HepG2 (cell line): ENCODE measurements around the gene C2orf81. TPM values are rescaled to one million over a fixed set of nuclear protein-coding genes. Genes with fewer than 3 reads are reported as not detected.

Experiments
- ARHGAP35 ChIP-seq: sonication (generic); formaldehyde crosslinking; IDR thresholded peaks from 2 replicates; pipeline ENCODE4 v1.9.0; 2022; ENCODE audit warnings: mild to moderate bottlenecking, inconsistent platforms, moderate library complexity, missing genetic modification reagents, borderline replicate concordance
- BRF2 ChIP-seq: sonication (generic); formaldehyde crosslinking; IDR thresholded peaks from 2 replicates; pipeline ENCODE4 v1.8.1; 2022; ENCODE audit warnings: mild to moderate bottlenecking, missing genetic modification reagents
- GFI1 ChIP-seq: sonication (generic); formaldehyde crosslinking; IDR thresholded peaks from 2 replicates; pipeline ENCODE4 v1.5.0; 2020; ENCODE audit warnings: missing genetic modification reagents, mild to moderate bottlenecking, borderline replicate concordance
- GTF2F1 ChIP-seq: fragments of 150-350 bp; IDR thresholded peaks from 2 replicates; pipeline ENCODE4 v1.6.1; 2014; ENCODE audit warnings: low read length
- KAT2B ChIP-seq: fragments of 150-350 bp; IDR thresholded peaks from 2 replicates; pipeline ENCODE4 v1.6.1; 2014; ENCODE audit warnings: low read depth, low read length, borderline replicate concordance
- KDM4B ChIP-seq: sonication (generic); formaldehyde crosslinking; IDR thresholded peaks from 2 replicates; pipeline ENCODE4 v1.4.0; 2020; ENCODE audit warnings: missing genetic modification reagents
- KLF16 ChIP-seq, 2 experiments: sonication (generic) in 1 of 2; formaldehyde crosslinking in 1 of 2; IDR thresholded peaks; 2 replicates each; pipeline versions ENCODE4 v1.6.1 to v1.8.0; 2016 to 2023; ENCODE audit warnings: missing genetic modification reagents in 2 of 2, missing compliant biosample characterization in 1 of 2
- PAXIP1 ChIP-seq: sonication (generic); formaldehyde crosslinking; conservative IDR thresholded peaks from 2 replicates; pipeline ENCODE4 v1.4.0; 2020; ENCODE audit warnings: mild to moderate bottlenecking, missing genetic modification reagents, moderate library complexity
- SNAPC2 ChIP-seq: sonication (generic); formaldehyde crosslinking; IDR thresholded peaks from 2 replicates; pipeline ENCODE4 v1.8.1; 2022; ENCODE audit warnings: mild to moderate bottlenecking, missing genetic modification reagents
- ZBTB21 ChIP-seq: sonication (generic); formaldehyde crosslinking; IDR thresholded peaks from 2 replicates; pipeline ENCODE4 v1.4.0; 2020; ENCODE audit warnings: missing genetic modification reagents
- ZBTB38 ChIP-seq: sonication (generic); formaldehyde crosslinking; IDR thresholded peaks from 2 replicates; pipeline ENCODE4 v1.5.1; 2020; ENCODE audit warnings: mild to moderate bottlenecking, missing genetic modification reagents
- ZFP36L2 ChIP-seq: sonication (generic); formaldehyde crosslinking; IDR thresholded peaks from 2 replicates; pipeline ENCODE4 v1.4.0; 2020; ENCODE audit warnings: missing genetic modification reagents
- ZFP41 ChIP-seq: sonication (generic); formaldehyde crosslinking; IDR thresholded peaks from 2 replicates; pipeline ENCODE4 v1.4.0; 2020; ENCODE audit warnings: mild to moderate bottlenecking, missing genetic modification reagents, borderline replicate concordance
- ZFP90 ChIP-seq: sonication (generic); formaldehyde crosslinking; IDR thresholded peaks from 2 replicates; pipeline ENCODE4 v1.8.0; 2022; ENCODE audit warnings: missing genetic modification reagents, mild to moderate bottlenecking, inconsistent platforms, borderline replicate concordance
- ZKSCAN8 ChIP-seq: IDR thresholded peaks from 2 replicates; pipeline ENCODE4 v1.6.1; 2016; ENCODE audit warnings: borderline replicate concordance, missing genetic modification reagents, missing compliant biosample characterization
- ZNF432 ChIP-seq: sonication (generic); formaldehyde crosslinking; IDR thresholded peaks from 2 replicates; pipeline ENCODE4 v1.5.0; 2020; ENCODE audit warnings: missing genetic modification reagents, mild to moderate bottlenecking, borderline replicate concordance
- ZNF460 ChIP-seq: sonication (generic); formaldehyde crosslinking; IDR thresholded peaks from 2 replicates; pipeline ENCODE4 v1.5.1; 2020; ENCODE audit warnings: missing genetic modification reagents, mild to moderate bottlenecking, borderline replicate concordance
- ZNF550 ChIP-seq: sonication (generic); formaldehyde crosslinking; IDR thresholded peaks from 2 replicates; pipeline ENCODE4 v1.4.0; 2020; ENCODE audit warnings: mild to moderate bottlenecking, missing genetic modification reagents, borderline replicate concordance
- ZNF567 ChIP-seq: sonication (generic); formaldehyde crosslinking; IDR thresholded peaks from 2 replicates; pipeline ENCODE4 v1.8.1; 2023; ENCODE audit warnings: mild to moderate bottlenecking, missing genetic modification reagents, borderline replicate concordance
- ZNF652 ChIP-seq: IDR thresholded peaks from 2 replicates; pipeline ENCODE4 v1.6.1; 2016; ENCODE audit warnings: low read depth, borderline replicate concordance
- ZNF724P ChIP-seq: sonication (generic); formaldehyde crosslinking; IDR thresholded peaks from 2 replicates; pipeline ENCODE4 v1.8.0; 2022; ENCODE audit warnings: missing genetic modification reagents, borderline replicate concordance
- ZNF879 ChIP-seq: sonication (generic); formaldehyde crosslinking; IDR thresholded peaks from 2 replicates; pipeline ENCODE4 v1.8.1; 2023; ENCODE audit warnings: missing genetic modification reagents
- polyA plus RNA-seq, 8 experiments: library from polyadenylated mRNA; depleted of rRNA in 3 of 8; stranded (reverse) in 7 of 8; unstranded in 1 of 8; fragments of >200 nt; fragmentation: Illumina TruSeq in 4 of 8; extraction: Trizol in 4 of 8; gene quantifications; 2 replicates each; pipeline versions ENCODE4 v1.2.1 to v1.2.3, GENCODE V29; 2011 to 2016; ENCODE audit warnings: low read depth in 4 of 8, missing spikeins in 1 of 8, mixed read lengths in 1 of 8; ENCODE audit not compliant: insufficient read depth in 1 of 8
- total RNA-seq, 5 experiments: library from RNA; depleted of rRNA; stranded (reverse); fragments of >200 nt; fragmentation: Illumina TruSeq; extraction: Trizol; gene quantifications; 2 replicates each; pipeline ENCODE4 v1.2.3, GENCODE V29; 2016; ENCODE audit warnings: low read depth in 1 of 5
- TF ChIP-seq, protein P1 (sequence below): sonication (generic); formaldehyde crosslinking; IDR thresholded peaks from 2 replicates; pipeline ENCODE4 v1.5.1; 2020; ENCODE audit warnings: mild to moderate bottlenecking, missing genetic modification reagents, moderate library complexity

C2orf81 gene
- total and polyA plus RNA-seq, 2 of the 13 experiments (the other 11 are each of a cell fraction or from before 2014, with no cell fraction given): 0.15 to 0.17 TPM

- 0 out of 2 replicates have a peak, but pooled peaks have one; percentile 83 for TF ChIP-seq ZNF550
- no peak for TF ChIP-seq KAT2B
- TF ChIP-seq BRF2 (CRISPR knock-in tag): 0 out of 2 replicates have a peak, but pooled peaks have one; percentile 53
- TF ChIP-seq GFI1 (CRISPR knock-in tag): peak; percentile 58; the same call in 1 of the 2 replicates
- TF ChIP-seq GTF2F1: peak; percentile 57; the same call in 1 of the 2 replicates
- peak; percentile 78 for TF ChIP-seq PAXIP1 (CRISPR knock-in tag)
- TF ChIP-seq ZNF567: peak; percentile 49; the same call in 1 of the 2 replicates
- TF ChIP-seq ZFP41 (CRISPR knock-in tag): no peak; the same call in 1 of the 2 replicates
- TF ChIP-seq ARHGAP35 (CRISPR knock-in tag): no peak; the same call in 1 of the 2 replicates
- peak; percentile 58; the same call in 1 of the 2 replicates for TF ChIP-seq ZKSCAN8 (CRISPR knock-in tag)
- TF ChIP-seq ZFP36L2 (CRISPR knock-in tag): peak; percentile 72; the same call in 1 of the 2 replicates
- peak; percentile 75; the same call in 1 of the 2 replicates for TF ChIP-seq KDM4B
- TF ChIP-seq ZNF460 (CRISPR knock-in tag): no peak
- TF ChIP-seq ZFP90 (CRISPR knock-in tag): peak; percentile 65; the same call in 1 of the 2 replicates
- TF ChIP-seq, protein P1, sequence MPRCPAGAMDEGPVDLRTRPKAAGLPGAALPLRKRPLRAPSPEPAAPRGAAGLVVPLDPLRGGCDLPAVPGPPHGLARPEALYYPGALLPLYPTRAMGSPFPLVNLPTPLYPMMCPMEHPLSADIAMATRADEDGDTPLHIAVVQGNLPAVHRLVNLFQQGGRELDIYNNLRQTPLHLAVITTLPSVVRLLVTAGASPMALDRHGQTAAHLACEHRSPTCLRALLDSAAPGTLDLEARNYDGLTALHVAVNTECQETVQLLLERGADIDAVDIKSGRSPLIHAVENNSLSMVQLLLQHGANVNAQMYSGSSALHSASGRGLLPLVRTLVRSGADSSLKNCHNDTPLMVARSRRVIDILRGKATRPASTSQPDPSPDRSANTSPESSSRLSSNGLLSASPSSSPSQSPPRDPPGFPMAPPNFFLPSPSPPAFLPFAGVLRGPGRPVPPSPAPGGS (CRISPR knock-in tag): peak; percentile 93; the same call in 1 of the 2 replicates
- TF ChIP-seq ZNF652: peak; percentile 71; the same call in 1 of the 2 replicates
- TF ChIP-seq ZNF724P (CRISPR knock-in tag): peak; percentile 96
- no peak for TF ChIP-seq ZBTB21
- 0 out of 2 replicates have a peak, but pooled peaks have one; percentile 77 for TF ChIP-seq ZNF432 (CRISPR knock-in tag)
- peak; percentile 23; the same call in 1 of the 2 replicates for TF ChIP-seq ZNF879 (CRISPR knock-in tag)
- peak; percentile 96; the same call in 1 of the 2 replicates for TF ChIP-seq SNAPC2 (CRISPR knock-in tag)
- peak; percentile 61 to 70; a peak in 2 of 4 replicates for TF ChIP-seq KLF16 (CRISPR knock-in tag; IDR thresholded peaks at IDR 0.05)
- TF ChIP-seq ZBTB38 (CRISPR knock-in tag): peak; percentile 44
These were observed 20.5 kb upstream of the C2orf81 start, which contains the start of gene RTKN (continued) for GRCh38 chr2:74441690-74442482.
